Loucy (cell line): ENCODE data around the gene MEF2B.

Experiments used
- H2AFZ ChIP-seq: fragments of 200-600 bp; sonication (generic); 2 replicates; pipeline ENCODE4 v1.6.0; 2016; ENCODE audit warnings: antibody characterized with exemption, mild to moderate bottlenecking, low read length, moderate library complexity
- H3F3A ChIP-seq: fragments of 200-600 bp; 2 replicates; pipeline ENCODE4 v1.6.0; 2016; ENCODE audit warnings: antibody characterized with exemption, low read depth, mild to moderate bottlenecking
- H3K27me3 ChIP-seq: fragments of 200-600 bp; sonication (generic); 2 replicates; pipeline ENCODE4 v1.6.1; 2014; ENCODE audit warnings: low read length, mild to moderate bottlenecking; ENCODE audit not compliant: insufficient read depth, poor library complexity, severe bottlenecking
- H3K36me3 ChIP-seq: fragments of 200-600 bp; sonication (generic); 2 replicates; pipeline ENCODE4 v1.6.1; 2016; ENCODE audit warnings: low read length; ENCODE audit not compliant: insufficient read depth
- H3K4me1 ChIP-seq: fragments of 200-600 bp; sonication (generic); 2 replicates; pipeline ENCODE4 v1.5.1; 2014; ENCODE audit warnings: low read length, mild to moderate bottlenecking; ENCODE audit not compliant: insufficient read depth, poor library complexity, severe bottlenecking
- H3K4me2 ChIP-seq: fragments of 200-600 bp; sonication (generic); 2 replicates; pipeline ENCODE4 v1.6.0; 2014; ENCODE audit warnings: antibody characterized with exemption, low read length, low read depth, mild to moderate bottlenecking; ENCODE audit not compliant: poor library complexity, severe bottlenecking
- H3K4me3 ChIP-seq: fragments of 200-600 bp; sonication (generic); 2 replicates; pipeline ENCODE4 v1.5.1; 2014; ENCODE audit warnings: low read length, mild to moderate bottlenecking, mixed read lengths; ENCODE audit not compliant: poor library complexity, severe bottlenecking
- H3K79me2 ChIP-seq: fragments of 200-600 bp; sonication (generic); 2 replicates; pipeline ENCODE4 v1.6.1; 2014; ENCODE audit warnings: low read length; ENCODE audit not compliant: insufficient read depth
- H3K9ac ChIP-seq: fragments of 200-600 bp; sonication (generic); 2 replicates; pipeline ENCODE4 v1.6.0; 2014; ENCODE audit warnings: mild to moderate bottlenecking, low read depth, low read length, moderate library complexity; ENCODE audit not compliant: poor library complexity, severe bottlenecking
- H3K9me2 ChIP-seq: fragments of 200-600 bp; sonication (generic); replicated peaks from 2 replicates; pipeline ENCODE4 v1.6.1; 2016; ENCODE audit warnings: low read depth, low read length, mixed read lengths
- H3K9me3 ChIP-seq: fragments of 200-600 bp; sonication (generic); 2 replicates; pipeline ENCODE4 v1.6.1; 2014; ENCODE audit warnings: mild to moderate bottlenecking, antibody characterized with exemption, low read length, low read depth; ENCODE audit not compliant: insufficient read depth
- H4K20me1 ChIP-seq: fragments of 200-600 bp; sonication (generic); 2 replicates; pipeline ENCODE4 v1.6.0; 2014; ENCODE audit warnings: antibody characterized with exemption, low read length, mild to moderate bottlenecking; ENCODE audit not compliant: insufficient read depth, poor library complexity, severe bottlenecking
- EZH2phosphoT487 ChIP-seq: fragments of 200-600 bp; IDR thresholded peaks from 2 replicates; pipeline ENCODE4 v1.6.1; 2018; ENCODE audit warnings: antibody characterized with exemption, mild to moderate bottlenecking, moderate library complexity, borderline replicate concordance
- TF ChIP-seq, protein P1 (sequence below): fragments of 200-600 bp; sonication (generic); conservative IDR thresholded peaks from 2 replicates; pipeline ENCODE4 v1.5.1; 2014; ENCODE audit warnings: mild to moderate bottlenecking, antibody characterized with exemption, low read length

The MEF2B gene

DNA sequence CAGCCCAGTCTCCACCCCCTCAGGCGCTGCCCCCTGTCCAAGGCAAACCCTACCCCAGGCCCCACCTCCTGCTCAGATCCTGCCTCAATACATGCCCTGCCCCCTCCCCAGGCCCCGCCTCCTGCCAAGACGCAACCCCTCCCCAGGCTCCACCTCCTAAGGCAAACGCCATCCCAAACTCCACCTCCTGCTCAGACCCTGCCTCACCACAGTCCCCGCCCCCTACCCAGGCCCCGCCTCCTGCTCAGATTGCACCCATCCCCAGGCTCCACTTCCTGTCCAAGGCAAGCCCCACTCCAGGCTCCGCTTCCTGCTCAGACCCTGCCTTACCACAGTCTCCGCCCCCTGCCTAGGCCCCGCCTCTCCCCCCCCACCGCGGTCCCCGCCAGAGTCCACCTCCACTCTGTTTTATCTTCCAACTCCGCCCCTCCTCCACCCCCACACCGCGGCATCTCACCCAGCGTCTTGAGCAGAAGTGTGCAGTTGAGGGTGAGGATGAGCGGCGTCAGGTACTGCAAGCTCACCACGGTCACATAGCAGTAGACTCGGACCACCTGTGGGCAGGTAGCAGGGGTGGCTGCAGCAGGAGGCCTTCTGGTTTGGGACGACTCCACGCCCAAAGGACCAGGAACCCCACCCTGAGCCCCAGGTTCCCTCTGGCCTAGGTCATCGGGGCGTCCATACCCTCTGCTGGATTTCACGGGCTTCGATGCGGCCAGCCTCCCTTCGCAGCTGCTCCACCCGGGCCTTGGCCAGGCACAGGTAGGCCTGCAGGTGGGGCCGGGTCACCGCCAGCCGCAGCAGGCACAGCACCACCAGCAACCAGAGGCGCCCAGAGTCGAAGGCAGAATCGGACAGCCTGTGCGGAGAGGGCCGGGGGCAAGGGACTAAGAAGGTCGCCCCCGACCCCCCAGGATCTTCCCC lies 49.5 kb downstream of the MEF2B start:
- Histone ChIP-seq H3K36me3 (no peaks in the 10 kb centered on the region), H3K79me2 (no peaks in the 10 kb centered on the region), H3K9ac (no peak overlapping the region), H3K4me3 (no peak overlapping the region), H3K9me2 (no peaks in the 10 kb centered on the region), H3F3A (no peaks in the 10 kb centered on the region), H2AFZ (no peak overlapping the region), H3K4me1 (no peaks in the 10 kb centered on the region), H3K9me3 (no peaks in the 10 kb centered on the region), H4K20me1 (no peaks in the 10 kb centered on the region), H3K4me2 (no peak overlapping the region), H3K27me3 (no peaks in the 10 kb centered on the region)
- TF ChIP-seq, protein P1, sequence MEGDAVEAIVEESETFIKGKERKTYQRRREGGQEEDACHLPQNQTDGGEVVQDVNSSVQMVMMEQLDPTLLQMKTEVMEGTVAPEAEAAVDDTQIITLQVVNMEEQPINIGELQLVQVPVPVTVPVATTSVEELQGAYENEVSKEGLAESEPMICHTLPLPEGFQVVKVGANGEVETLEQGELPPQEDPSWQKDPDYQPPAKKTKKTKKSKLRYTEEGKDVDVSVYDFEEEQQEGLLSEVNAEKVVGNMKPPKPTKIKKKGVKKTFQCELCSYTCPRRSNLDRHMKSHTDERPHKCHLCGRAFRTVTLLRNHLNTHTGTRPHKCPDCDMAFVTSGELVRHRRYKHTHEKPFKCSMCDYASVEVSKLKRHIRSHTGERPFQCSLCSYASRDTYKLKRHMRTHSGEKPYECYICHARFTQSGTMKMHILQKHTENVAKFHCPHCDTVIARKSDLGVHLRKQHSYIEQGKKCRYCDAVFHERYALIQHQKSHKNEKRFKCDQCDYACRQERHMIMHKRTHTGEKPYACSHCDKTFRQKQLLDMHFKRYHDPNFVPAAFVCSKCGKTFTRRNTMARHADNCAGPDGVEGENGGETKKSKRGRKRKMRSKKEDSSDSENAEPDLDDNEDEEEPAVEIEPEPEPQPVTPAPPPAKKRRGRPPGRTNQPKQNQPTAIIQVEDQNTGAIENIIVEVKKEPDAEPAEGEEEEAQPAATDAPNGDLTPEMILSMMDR, result no peak
- no peak for TF ChIP-seq EZH2phosphoT487

DNA sequence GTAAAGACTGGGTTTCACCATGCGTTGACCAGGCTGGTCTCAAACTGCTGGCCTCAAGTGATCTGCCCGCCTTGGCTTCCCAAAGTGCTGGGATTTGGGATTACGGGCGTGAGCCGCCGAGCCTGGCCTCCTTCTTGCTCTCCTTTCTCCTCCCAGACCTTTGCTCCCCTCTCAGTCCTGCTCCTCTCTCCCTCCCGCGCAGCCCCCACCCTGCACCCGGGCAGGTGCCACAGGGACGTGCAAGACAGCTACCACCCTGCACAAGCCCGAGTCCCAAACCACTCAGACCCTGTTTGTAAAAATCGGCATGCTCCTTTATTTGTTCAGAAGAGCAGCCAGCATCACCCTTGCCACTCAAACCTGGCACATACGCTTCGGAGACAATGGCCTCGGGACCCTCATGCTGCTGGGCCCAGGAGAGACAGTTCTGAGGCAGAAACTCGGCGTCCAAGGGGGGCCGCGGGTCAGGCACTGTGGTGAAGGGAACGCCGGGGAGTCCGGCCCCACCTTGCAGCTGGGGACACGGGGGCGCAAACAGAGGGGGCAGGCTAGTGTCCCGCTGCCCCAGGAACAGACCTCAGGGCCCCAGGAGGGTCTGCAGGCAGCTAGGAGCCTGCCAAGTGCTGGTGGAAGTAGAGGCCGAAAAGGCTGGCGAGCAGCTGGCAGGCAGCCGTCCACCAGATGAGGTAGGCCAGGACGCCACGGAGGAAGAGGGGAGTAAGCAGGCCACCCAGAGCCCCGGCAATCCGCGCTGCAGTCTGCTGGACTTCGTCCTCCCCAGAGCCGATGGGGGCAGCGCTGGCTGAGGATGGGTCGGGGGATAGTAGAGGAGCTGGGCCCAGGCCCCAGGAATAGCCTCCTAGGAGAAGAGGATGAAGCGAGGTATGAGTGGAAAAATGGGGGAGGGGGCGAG lies 50.5 kb downstream of the MEF2B start:
- no peaks in the 10 kb centered on the region for H3K36me3 ChIP-seq
- H3K9ac ChIP-seq, result no peak overlapping the region
- no peaks in the 10 kb centered on the region for H3K4me1 ChIP-seq
- H3K4me3 ChIP-seq, result no peak overlapping the region
- H3K9me3 ChIP-seq, result no peaks in the 10 kb centered on the region
- H3F3A ChIP-seq, result no peaks in the 10 kb centered on the region
- H4K20me1 ChIP-seq, result no peaks in the 10 kb centered on the region
- no peak overlapping the region for H2AFZ ChIP-seq
- no peak overlapping the region for H3K4me2 ChIP-seq
- H3K79me2 ChIP-seq, result no peaks in the 10 kb centered on the region
- TF ChIP-seq, protein P1, result no peak
- no peak for TF ChIP-seq EZH2phosphoT487
- H3K27me3 ChIP-seq, result no peaks in the 10 kb centered on the region
- H3K9me2 ChIP-seq, result no peaks in the 10 kb centered on the region

DNA sequence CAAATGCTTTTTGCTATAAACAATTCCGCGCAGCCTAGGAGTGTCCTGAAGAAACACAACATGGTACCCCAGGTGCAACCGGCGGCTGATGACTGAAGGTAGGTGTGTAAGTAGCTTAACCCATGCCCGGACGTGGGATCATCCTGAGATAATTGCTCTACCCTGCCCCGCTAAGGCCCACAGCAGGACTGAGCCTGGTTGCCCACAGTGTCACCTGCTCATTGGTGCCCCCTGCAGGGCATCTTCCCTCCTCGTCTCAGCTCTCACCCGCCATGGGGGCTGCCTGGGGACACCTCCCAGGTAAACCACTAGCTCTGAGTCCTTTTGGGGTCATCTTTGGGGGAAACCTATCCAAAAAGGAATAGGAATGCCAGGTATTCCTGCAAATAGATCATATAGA lies 54.1 kb downstream of the MEF2B start:
- H4K20me1 ChIP-seq, result no peaks in the 10 kb centered on the region
- no peaks in the 10 kb centered on the region for H3K9me2 ChIP-seq
- no peaks in the 10 kb centered on the region for H3K79me2 ChIP-seq
- no peaks in the 10 kb centered on the region for H3K27me3 ChIP-seq
- no peaks in the 10 kb centered on the region for H3F3A ChIP-seq
- H3K4me2 ChIP-seq, result no peak overlapping the region
- no peak overlapping the region for H3K9ac ChIP-seq
- no peak for TF ChIP-seq EZH2phosphoT487
- TF ChIP-seq, protein P1, result peak; percentile 83
- no peaks in the 10 kb centered on the region for H3K36me3 ChIP-seq
- peaks cover 8% of the 10 kb centered on the region for H3K4me1 ChIP-seq
- H3K9me3 ChIP-seq, result no peaks in the 10 kb centered on the region
- H2AFZ ChIP-seq, result no peak overlapping the region
- H3K4me3 ChIP-seq, result no peak overlapping the region
